ENCODE results near the gene OTOGL.

OTOGL gene

DNA sequence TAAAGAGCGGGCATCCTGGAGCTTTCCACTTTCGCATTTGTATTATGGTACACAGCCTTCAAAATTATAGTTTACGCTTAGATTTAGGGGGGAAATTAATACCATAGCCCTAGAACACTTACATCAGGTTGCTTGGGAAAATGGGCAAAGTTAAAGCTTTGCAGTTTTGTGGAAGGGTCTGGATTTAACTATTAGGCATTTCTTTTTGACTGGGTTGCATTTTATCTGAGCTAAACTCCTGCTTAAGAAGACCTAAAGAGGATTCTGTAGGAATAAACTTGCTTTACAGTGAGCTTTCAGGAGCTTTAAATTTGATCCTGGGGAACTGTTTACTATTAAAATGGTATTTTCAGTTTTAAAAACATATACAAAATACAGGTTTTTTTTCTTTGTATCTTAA lies 301.9 kb downstream of the OTOGL start:
- H3K4me3 ChIP-seq, result no peak overlapping the region
- no peaks in the 10 kb centered on the region for H3K36me3 ChIP-seq
- H3K4me1 ChIP-seq, result peaks cover 0 to 1% (median 0%) of the 10 kb centered on the region in 10 experiments; a peak in 1 of 20 replicates
- H3K27me3 ChIP-seq, result no peaks in the 10 kb centered on the region
- no peak overlapping the region for H3K27ac ChIP-seq
- H3K4me2 ChIP-seq, result no peak overlapping the region
- no peak overlapping the region for H3K9ac ChIP-seq
- H4K20me1 ChIP-seq, result no peaks in the 10 kb centered on the region
- H3K9me3 ChIP-seq (replicated peaks in 1 of 11), result peaks cover 0 to 5% (median 0%) of the 10 kb centered on the region in 11 experiments; a peak in 2 of 22 replicates
- TF ChIP-seq Cebpa-rat (IDR thresholded peaks at IDR 0.05), result no peak

DNA sequence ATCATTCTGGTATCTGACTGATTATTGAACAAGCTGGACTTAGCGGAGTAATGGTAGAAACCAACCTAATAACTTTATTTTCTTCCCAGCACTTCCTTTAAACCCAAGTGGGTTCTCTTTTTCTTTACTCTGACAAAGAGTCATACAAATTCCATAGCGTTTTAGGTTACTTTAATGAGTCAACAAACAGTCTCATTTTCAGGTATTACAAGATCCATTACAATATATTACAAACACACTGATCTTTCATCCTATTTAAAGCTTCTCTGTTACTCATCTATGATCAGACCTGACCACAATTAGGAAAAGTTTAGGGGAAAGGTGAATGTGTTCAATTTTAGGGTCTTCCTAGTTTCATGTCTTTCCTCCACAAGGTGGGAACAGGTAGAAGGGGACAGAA lies 305.3 kb downstream of the OTOGL start:
- H3K36me3 ChIP-seq, result no peaks in the 10 kb centered on the region
- H3K27me3 ChIP-seq, result no peaks in the 10 kb centered on the region
- no peak overlapping the region for H3K27ac ChIP-seq
- no peak overlapping the region for H3K9ac ChIP-seq
- H4K20me1 ChIP-seq, result no peaks in the 10 kb centered on the region
- H3K4me2 ChIP-seq, result no peak overlapping the region
- peaks cover 0 to 7% (median 0%) of the 10 kb centered on the region in 10 experiments; a peak in 1 of 20 replicates for H3K4me1 ChIP-seq
- H3K4me3 ChIP-seq, result no peak overlapping the region
- H3K9me3 ChIP-seq (replicated peaks in 1 of 11), result peaks cover 0 to 5% (median 0%) of the 10 kb centered on the region in 11 experiments; a peak in 2 of 22 replicates
- no peak for TF ChIP-seq Cebpa-rat (IDR thresholded peaks at IDR 0.05)

DNA sequence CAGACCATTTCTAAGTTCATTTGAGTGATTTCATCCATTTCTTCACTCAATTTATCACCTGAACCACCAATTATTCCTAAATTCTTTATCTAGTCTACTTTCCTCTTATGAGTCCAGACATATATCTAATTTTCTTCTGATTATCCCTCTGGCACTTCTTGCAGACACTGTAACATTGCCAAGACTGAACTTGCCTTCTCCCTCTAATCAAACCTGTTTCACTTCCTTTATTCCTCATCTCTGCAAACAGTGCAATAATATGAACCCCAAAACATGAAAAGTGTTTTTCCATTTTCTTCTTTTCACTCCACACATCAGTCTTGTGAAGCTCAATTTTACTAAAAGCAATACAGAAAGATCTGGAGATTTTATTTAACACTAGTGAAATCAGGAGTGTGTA lies 306.9 kb downstream of the OTOGL start:
- no peak overlapping the region for H3K4me2 ChIP-seq
- H3K9me3 ChIP-seq (replicated peaks in 1 of 11), result no peaks in the 10 kb centered on the region
- TF ChIP-seq Cebpa-rat (IDR thresholded peaks at IDR 0.05), result no peak
- no peak overlapping the region; a peak in 1 of 22 replicates for H3K27ac ChIP-seq
- H3K36me3 ChIP-seq, result no peaks in the 10 kb centered on the region
- H4K20me1 ChIP-seq, result no peaks in the 10 kb centered on the region
- peaks cover 0 to 7% (median 0%) of the 10 kb centered on the region in 10 experiments; a peak in 1 of 20 replicates for H3K4me1 ChIP-seq
- H3K27me3 ChIP-seq, result no peaks in the 10 kb centered on the region
- no peak overlapping the region for H3K4me3 ChIP-seq
- H3K9ac ChIP-seq, result no peak overlapping the region

DNA sequence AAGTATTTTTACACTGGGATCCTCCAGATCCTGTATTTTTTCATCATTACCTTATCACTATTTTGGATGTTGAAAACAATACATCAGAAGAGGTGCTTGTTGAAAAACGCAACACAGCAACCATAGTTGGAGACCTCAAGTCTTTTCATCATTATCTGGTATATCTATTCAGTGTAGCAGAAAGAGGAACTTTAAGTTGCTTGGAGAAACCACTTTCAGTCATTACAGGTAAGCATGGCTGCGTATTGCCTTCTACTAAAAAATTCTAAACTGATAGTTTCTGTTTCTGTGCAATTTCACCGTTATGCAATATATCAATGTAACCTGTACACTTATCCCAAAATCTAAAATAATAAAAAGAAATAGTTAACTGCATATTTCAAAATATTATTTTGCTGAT lies 312.4 kb downstream of the OTOGL start:
- H3K27me3 ChIP-seq, result no peaks in the 10 kb centered on the region
- no peak overlapping the region for H3K4me3 ChIP-seq
- no peak overlapping the region for H3K9ac ChIP-seq
- no peaks in the 10 kb centered on the region for H4K20me1 ChIP-seq
- H3K36me3 ChIP-seq, result no peaks in the 10 kb centered on the region
- no peak overlapping the region for H3K27ac ChIP-seq
- TF ChIP-seq Cebpa-rat (IDR thresholded peaks at IDR 0.05), result no peak
- H3K9me3 ChIP-seq (replicated peaks in 1 of 11), result no peaks in the 10 kb centered on the region
- no peaks in the 10 kb centered on the region; a peak in 1 of 20 replicates for H3K4me1 ChIP-seq
- no peak overlapping the region for H3K4me2 ChIP-seq

DNA sequence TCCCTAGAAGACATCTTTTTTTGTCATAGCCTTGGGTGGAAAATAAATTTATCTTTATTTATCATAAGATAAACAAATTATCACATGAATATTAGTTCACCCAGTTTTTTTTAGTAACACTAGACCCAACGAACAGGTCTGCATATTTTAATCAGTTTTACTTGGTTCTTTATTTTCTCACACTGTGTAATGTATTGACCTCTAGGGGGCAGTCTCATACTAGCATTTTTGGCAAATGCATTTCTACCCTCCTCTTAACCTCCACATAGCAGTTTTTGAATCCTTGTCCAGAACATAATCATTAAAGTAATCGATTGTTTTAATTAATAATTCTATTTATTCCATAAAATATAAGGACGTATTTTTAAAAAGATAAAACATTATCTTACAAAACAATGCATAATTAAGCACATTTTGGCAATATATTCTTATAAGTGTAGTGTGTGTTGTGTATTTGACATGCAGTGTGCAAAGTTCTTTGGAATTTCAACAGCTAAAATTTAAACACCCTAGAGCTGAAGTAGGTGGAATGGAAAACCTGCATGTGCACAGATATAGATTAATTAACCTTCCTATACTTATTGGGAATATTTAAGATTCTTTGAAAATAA lies 313.1 kb downstream of the OTOGL start:
- TF ChIP-seq Cebpa-rat (IDR thresholded peaks at IDR 0.05), result no peak
- Histone ChIP-seq H4K20me1 (no peaks in the 10 kb centered on the region), H3K9ac (no peak overlapping the region), H3K4me1 (no peaks in the 10 kb centered on the region), H3K27me3 (no peaks in the 10 kb centered on the region), H3K9me3 (replicated peaks in 1 of 11) (no peaks in the 10 kb centered on the region), H3K36me3 (no peaks in the 10 kb centered on the region), H3K4me2 (no peak overlapping the region), H3K4me3 (no peak overlapping the region), H3K27ac (no peak overlapping the region)

DNA sequence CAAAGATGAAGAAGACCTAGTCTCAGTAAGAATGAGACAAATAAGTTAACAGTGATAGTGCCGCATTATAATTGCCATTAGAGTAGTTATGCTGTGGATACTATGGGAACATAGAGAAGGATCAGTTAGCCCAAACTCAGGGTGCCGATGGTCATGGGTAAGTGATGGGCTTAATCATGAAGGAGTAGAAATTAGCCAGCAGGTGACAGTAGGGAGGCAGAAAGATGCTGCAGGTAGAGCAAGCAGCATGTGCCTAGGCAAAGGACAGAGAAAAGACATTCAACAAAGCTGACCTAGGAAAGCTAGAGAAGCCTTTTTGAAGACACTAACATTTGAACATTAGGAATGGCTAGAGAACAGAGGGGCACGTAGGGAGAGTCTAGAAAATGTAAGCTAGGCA lies 314.1 kb downstream of the OTOGL start:
- Histone ChIP-seq H3K4me3 (no peak overlapping the region), H4K20me1 (no peaks in the 10 kb centered on the region), H3K27ac (no peak overlapping the region), H3K9me3 (replicated peaks in 1 of 11) (no peaks in the 10 kb centered on the region), H3K4me2 (no peak overlapping the region), H3K27me3 (no peaks in the 10 kb centered on the region), H3K4me1 (no peaks in the 10 kb centered on the region), H3K9ac (no peak overlapping the region), H3K36me3 (no peaks in the 10 kb centered on the region)
- no peak for TF ChIP-seq Cebpa-rat (IDR thresholded peaks at IDR 0.05)

DNA sequence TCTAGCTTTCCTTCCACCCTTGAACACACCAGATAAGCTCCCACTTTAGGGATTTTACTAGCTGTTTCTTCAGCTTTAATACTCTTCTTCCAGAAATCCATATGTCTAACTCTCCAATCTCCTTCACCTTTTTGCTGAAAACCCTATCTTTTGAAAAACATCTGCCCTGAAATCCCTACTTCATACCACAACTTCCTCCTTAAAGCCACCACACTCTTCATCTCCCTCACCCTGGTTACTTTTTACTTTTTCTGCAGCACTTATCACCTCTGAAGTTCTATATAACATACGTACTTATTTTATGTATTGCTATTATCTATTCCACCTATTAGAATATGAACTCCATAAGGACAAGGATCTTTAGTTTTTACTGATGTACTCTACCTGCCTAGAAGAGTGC lies 316.1 kb downstream of the OTOGL start:
- H3K4me3 ChIP-seq, result no peak overlapping the region
- no peaks in the 10 kb centered on the region for H3K27me3 ChIP-seq
- H3K9me3 ChIP-seq (replicated peaks in 1 of 11), result no peaks in the 10 kb centered on the region
- no peak overlapping the region for H3K4me2 ChIP-seq
- no peaks in the 10 kb centered on the region for H4K20me1 ChIP-seq
- no peaks in the 10 kb centered on the region for H3K36me3 ChIP-seq
- TF ChIP-seq Cebpa-rat (IDR thresholded peaks at IDR 0.05), result no peak
- H3K4me1 ChIP-seq, result no peaks in the 10 kb centered on the region
- no peak overlapping the region for H3K9ac ChIP-seq
- H3K27ac ChIP-seq, result no peak overlapping the region

DNA sequence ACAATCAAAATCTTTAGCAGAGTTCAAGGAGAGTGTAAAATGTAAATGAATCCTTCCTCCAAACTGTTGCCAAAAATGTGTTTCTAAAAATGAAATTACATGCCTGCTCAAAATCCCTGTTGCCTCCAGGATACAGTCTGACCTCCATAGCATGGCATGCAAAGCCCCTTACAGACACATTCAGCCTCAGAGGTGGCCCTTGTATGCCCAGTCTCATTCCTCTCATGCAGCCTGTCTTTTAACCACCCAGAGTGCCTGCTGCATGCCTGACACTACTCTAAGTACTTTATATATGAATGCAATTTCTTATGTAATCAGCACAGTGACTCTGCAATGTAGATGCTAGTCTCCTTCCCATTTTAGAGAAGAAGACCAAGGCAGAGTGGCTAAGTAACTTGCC lies 320.3 kb downstream of the OTOGL start:
- Histone ChIP-seq H3K27me3 (no peaks in the 10 kb centered on the region), H3K4me3 (no peak overlapping the region), H3K27ac (no peak overlapping the region), H3K36me3 (no peaks in the 10 kb centered on the region), H3K4me1 (no peaks in the 10 kb centered on the region), H3K4me2 (no peak overlapping the region), H3K9ac (no peak overlapping the region), H4K20me1 (no peaks in the 10 kb centered on the region), H3K9me3 (replicated peaks in 1 of 11) (no peaks in the 10 kb centered on the region)
- no peak for TF ChIP-seq Cebpa-rat (IDR thresholded peaks at IDR 0.05)

DNA sequence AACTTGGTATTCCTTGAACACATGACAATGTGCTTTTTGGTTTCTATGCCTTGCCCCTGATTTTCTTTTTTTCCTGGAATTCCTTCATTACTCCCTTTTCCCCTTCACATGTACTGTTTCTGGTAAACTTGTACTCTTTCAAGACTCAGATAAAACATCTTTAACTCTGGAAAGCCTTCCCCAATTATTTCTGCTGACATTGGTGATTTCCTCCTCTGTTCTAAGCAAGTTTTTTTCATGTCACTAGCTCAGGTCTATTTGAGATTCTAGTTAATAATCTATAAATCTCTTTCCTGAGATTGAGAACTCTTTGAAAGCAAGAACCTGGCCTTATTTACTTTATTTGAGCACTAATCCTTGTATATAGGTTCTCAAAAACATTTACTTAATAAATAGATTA lies 320.7 kb downstream of the OTOGL start:
- Histone ChIP-seq H4K20me1 (no peaks in the 10 kb centered on the region), H3K9me3 (replicated peaks in 1 of 11) (no peaks in the 10 kb centered on the region), H3K27ac (no peak overlapping the region), H3K27me3 (no peaks in the 10 kb centered on the region), H3K4me2 (no peak overlapping the region), H3K36me3 (no peaks in the 10 kb centered on the region), H3K4me1 (no peaks in the 10 kb centered on the region), H3K4me3 (no peak overlapping the region), H3K9ac (no peak overlapping the region)
- no peak for TF ChIP-seq Cebpa-rat (IDR thresholded peaks at IDR 0.05)

DNA sequence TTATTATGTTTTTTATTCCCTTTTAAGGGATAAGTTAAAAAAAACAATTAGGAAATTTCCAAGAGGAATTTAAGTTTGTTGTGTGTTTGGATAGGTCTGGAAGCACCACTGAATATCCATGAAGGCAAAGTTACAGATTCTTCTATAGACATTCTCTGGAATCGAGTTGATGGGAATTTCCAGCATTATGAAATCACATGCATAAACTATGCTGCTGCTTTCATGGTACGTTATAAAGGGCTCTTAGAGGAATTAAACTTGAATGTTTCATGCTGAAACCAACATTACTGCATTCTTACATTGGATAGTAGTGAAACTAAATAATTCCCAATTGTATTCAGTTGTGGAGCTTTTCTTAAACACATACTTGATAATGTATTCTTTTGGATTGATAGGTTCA lies 323.2 kb downstream of the OTOGL start:
- Histone ChIP-seq H4K20me1 (no peaks in the 10 kb centered on the region), H3K4me1 (no peaks in the 10 kb centered on the region), H3K9me3 (replicated peaks in 1 of 11) (no peaks in the 10 kb centered on the region), H3K36me3 (no peaks in the 10 kb centered on the region), H3K27me3 (no peaks in the 10 kb centered on the region), H3K9ac (no peak overlapping the region), H3K27ac (no peak overlapping the region), H3K4me2 (no peak overlapping the region), H3K4me3 (no peak overlapping the region)
- no peak for TF ChIP-seq Cebpa-rat (IDR thresholded peaks at IDR 0.05)
